Vagina (tissue), 2 donors: ENCODE results near the gene JMJD7.

Experiments
- POLR2A ChIP-seq, 2 donors: fragments of 450-650 bp; IDR thresholded peaks; one replicate each; pipeline ENCODE4 v1.6.1; 2017; ENCODE audit warnings: antibody characterized with exemption in 2 of 2, mild to moderate bottlenecking in 2 of 2, moderate library complexity in 2 of 2
- POLR2AphosphoS5 ChIP-seq, 2 donors: sonication (generic); formaldehyde crosslinking; IDR thresholded peaks; one replicate each; pipeline ENCODE4 v1.9.0; 2017; ENCODE audit warnings: antibody characterized with exemption in 2 of 2, mild to moderate bottlenecking in 2 of 2, low read depth in 1 of 2; ENCODE audit not compliant: insufficient read depth in 1 of 2
- TF ChIP-seq, protein P1 (sequence below), 3 experiments: fragments of 450-650 bp in 2 of 3; fragments of 200-600 bp in 1 of 3; sonication (generic) in 1 of 3; IDR thresholded peaks; one replicate each; pipeline ENCODE4 v1.5.1; 2017 to 2019; ENCODE audit warnings: antibody characterized with exemption in 3 of 3, mild to moderate bottlenecking in 2 of 3, moderate library complexity in 2 of 3

DNA sequence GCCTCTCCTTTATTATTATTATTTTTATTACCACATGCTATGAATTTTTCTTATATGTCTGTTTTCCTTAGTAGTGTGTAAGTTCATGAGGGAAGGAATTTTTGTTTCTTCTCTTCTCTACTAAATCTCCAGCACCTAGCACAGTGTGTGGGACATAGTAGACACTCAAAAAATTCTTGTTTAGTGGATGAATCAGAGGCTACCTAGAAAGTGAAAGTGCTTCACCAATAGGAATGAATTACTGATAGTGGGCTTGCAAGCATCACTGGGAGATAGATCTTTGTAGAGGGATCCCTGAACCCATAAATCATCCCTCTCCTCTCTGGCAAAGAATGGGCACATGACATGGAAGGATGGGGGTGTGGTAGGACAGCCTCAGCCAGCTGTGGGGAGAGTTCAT, 57.4 kb downstream of the JMJD7 start:
- TF ChIP-seq POLR2AphosphoS5 (IDR thresholded peaks at IDR 0.05; ENCODE audit: insufficient read depth in 1 of 2, low read depth in 1 of 2) (no peak), POLR2A (IDR thresholded peaks at IDR 0.05) (no peak)
- TF ChIP-seq, protein P1, sequence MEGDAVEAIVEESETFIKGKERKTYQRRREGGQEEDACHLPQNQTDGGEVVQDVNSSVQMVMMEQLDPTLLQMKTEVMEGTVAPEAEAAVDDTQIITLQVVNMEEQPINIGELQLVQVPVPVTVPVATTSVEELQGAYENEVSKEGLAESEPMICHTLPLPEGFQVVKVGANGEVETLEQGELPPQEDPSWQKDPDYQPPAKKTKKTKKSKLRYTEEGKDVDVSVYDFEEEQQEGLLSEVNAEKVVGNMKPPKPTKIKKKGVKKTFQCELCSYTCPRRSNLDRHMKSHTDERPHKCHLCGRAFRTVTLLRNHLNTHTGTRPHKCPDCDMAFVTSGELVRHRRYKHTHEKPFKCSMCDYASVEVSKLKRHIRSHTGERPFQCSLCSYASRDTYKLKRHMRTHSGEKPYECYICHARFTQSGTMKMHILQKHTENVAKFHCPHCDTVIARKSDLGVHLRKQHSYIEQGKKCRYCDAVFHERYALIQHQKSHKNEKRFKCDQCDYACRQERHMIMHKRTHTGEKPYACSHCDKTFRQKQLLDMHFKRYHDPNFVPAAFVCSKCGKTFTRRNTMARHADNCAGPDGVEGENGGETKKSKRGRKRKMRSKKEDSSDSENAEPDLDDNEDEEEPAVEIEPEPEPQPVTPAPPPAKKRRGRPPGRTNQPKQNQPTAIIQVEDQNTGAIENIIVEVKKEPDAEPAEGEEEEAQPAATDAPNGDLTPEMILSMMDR (IDR thresholded peaks at IDR 0.05): no peak
